ENCODE results near the gene NELFCD. TPM values are rescaled to one million over a fixed set of nuclear protein-coding genes. Genes with fewer than 3 reads are reported as not detected.

NELFCD gene
- polyA plus RNA-seq, 1 of the 3 experiments (the other 2 are of a cell fraction): 90.0 TPM

DNA sequence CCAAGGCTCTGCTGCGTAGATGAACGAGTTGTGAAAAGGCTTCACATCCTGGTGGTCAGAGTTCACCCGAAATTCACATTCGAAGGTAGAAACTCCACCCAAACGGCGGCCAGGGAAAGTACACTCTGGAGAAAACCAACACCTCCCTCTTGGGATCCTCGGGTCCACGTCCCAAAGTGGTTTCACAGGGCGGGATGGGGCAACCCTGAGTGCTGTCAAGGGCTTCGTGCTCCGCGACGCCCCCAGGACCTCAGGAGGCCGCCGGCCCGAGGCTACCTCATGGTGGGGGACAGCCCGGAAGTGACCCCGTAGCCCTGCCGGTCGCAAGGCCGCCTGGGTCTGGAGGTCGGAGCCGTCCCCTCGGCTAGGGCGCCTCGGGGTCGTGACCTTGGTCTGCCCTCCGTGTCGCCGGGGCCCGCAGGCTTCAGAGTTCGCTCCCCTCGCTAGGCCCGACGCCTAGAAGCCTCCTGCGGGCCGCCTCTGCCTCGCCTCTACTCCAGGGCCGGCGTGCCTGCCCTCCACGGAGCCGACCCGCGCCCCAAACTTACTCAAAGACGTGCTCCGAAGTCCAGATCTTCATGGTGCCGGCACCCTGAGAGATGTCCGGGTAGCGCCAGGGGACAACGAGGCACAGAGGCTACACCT is 61.2 kb downstream of the NELFCD start, which contains the start of gene PRELID3B:
PRELID3B (minus strand) TSS at position 636 of the 645 bp plus-strand sequence; CDS start at position 580, 56 bp downstream.
- H4K20me1 ChIP-seq (ENCODE audit: insufficient read depth): peaks cover 4% of the 10 kb centered on the region; the same call in 1 of the 2 replicates
- H2AFZ ChIP-seq (ENCODE audit: low read depth): peak within 1 kb of the TSS; percentile 97
- H3K27me3 ChIP-seq (ENCODE audit: insufficient read depth): no peaks in the 10 kb centered on the region
- peak; percentile 69 for DNase-seq
- H3K4me1 ChIP-seq (ENCODE audit: control insufficient read depth in 1 of 2, insufficient read depth in 2 of 2, low read depth in 1 of 2, low read length in 1 of 2): peaks cover 7 to 34% of the 10 kb centered on the region in 2 experiments; a peak in 3 of 4 replicates
- no peaks in the 10 kb centered on the region for H3K9me2 ChIP-seq
- ChIA-PET CTCF (interaction anchor here (0.9 to 3.5 kb wide), 2 partner anchors 21 to 181 kb away, joined by 3 to 20 read pairs; no protein-coding TSS in a partner anchor), POLR2A (interaction anchor here (1.0 to 2.1 kb wide), 2 partner anchors 10 to 180 kb away, joined by 3 to 10 read pairs; partner anchors contain the start of gene ATP5F1E)
- peak; percentile 40; the same call in 1 of the 2 replicates for TF ChIP-seq ELF1 (IDR thresholded peaks at IDR 0.05)
- no peak for TF ChIP-seq EZH2phosphoT487 (IDR thresholded peaks at IDR 0.05; ENCODE audit: borderline replicate concordance, low read depth)
- TF ChIP-seq RAD21 (IDR thresholded peaks at IDR 0.05; ENCODE audit: low read length): no peak
- no peak for TF ChIP-seq SMC3 (IDR thresholded peaks at IDR 0.05; ENCODE audit: low read depth, low read length)
- no peak for TF ChIP-seq TCF12 (IDR thresholded peaks at IDR 0.05)
- TF ChIP-seq FOXJ3 (CRISPR knock-in tag; IDR thresholded peaks at IDR 0.05): no peak
- TF ChIP-seq MXI1 (IDR thresholded peaks at IDR 0.05; ENCODE audit: low read depth, low read length): no peak
- TF ChIP-seq GATA2 (CRISPR knock-in tag; IDR thresholded peaks at IDR 0.05): no peak
- TF ChIP-seq CHD2 (IDR thresholded peaks at IDR 0.05; ENCODE audit: low read length, partially characterized antibody): no peak
- TF ChIP-seq MEF2A (IDR thresholded peaks at IDR 0.05; ENCODE audit: borderline replicate concordance, low read depth): no peak
- TF ChIP-seq, protein P1, sequence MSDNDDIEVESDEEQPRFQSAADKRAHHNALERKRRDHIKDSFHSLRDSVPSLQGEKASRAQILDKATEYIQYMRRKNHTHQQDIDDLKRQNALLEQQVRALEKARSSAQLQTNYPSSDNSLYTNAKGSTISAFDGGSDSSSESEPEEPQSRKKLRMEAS (IDR thresholded peaks at IDR 0.05; ENCODE audit: low read depth): peak; percentile 43
- no peak for TF ChIP-seq FOXM1 (IDR thresholded peaks at IDR 0.05; ENCODE audit: low read depth)
- TF ChIP-seq, protein P2, sequence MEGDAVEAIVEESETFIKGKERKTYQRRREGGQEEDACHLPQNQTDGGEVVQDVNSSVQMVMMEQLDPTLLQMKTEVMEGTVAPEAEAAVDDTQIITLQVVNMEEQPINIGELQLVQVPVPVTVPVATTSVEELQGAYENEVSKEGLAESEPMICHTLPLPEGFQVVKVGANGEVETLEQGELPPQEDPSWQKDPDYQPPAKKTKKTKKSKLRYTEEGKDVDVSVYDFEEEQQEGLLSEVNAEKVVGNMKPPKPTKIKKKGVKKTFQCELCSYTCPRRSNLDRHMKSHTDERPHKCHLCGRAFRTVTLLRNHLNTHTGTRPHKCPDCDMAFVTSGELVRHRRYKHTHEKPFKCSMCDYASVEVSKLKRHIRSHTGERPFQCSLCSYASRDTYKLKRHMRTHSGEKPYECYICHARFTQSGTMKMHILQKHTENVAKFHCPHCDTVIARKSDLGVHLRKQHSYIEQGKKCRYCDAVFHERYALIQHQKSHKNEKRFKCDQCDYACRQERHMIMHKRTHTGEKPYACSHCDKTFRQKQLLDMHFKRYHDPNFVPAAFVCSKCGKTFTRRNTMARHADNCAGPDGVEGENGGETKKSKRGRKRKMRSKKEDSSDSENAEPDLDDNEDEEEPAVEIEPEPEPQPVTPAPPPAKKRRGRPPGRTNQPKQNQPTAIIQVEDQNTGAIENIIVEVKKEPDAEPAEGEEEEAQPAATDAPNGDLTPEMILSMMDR (IDR thresholded peaks at IDR 0.05): peak; percentile 6; the same call in 1 of the 2 replicates
- TF ChIP-seq GABPA (IDR thresholded peaks at IDR 0.05; ENCODE audit: low read depth): 0 out of 2 replicates have a peak, but pooled peaks have one; percentile 25
- TF ChIP-seq, protein P3, sequence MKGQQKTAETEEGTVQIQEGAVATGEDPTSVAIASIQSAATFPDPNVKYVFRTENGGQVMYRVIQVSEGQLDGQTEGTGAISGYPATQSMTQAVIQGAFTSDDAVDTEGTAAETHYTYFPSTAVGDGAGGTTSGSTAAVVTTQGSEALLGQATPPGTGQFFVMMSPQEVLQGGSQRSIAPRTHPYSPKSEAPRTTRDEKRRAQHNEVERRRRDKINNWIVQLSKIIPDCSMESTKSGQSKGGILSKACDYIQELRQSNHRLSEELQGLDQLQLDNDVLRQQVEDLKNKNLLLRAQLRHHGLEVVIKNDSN (IDR thresholded peaks at IDR 0.05; ENCODE audit: borderline replicate concordance, low read depth): peak; percentile 34; the same call in 1 of the 2 replicates
- TF ChIP-seq POLR2AphosphoS5 (IDR thresholded peaks at IDR 0.05; ENCODE audit: low read depth, low read length): no peak
- no peak for TF ChIP-seq SIN3A (IDR thresholded peaks at IDR 0.05; ENCODE audit: borderline replicate concordance, low read depth, low read length)
- TF ChIP-seq, protein P4, sequence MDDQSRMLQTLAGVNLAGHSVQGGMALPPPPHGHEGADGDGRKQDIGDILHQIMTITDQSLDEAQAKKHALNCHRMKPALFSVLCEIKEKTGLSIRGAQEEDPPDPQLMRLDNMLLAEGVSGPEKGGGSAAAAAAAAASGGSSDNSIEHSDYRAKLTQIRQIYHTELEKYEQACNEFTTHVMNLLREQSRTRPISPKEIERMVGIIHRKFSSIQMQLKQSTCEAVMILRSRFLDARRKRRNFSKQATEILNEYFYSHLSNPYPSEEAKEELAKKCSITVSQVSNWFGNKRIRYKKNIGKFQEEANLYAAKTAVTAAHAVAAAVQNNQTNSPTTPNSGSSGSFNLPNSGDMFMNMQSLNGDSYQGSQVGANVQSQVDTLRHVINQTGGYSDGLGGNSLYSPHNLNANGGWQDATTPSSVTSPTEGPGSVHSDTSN (IDR thresholded peaks at IDR 0.05): no peak
- peak within 1 kb of the TSS; percentile 93 for H3K4me2 ChIP-seq
- H3K9me3 ChIP-seq: no peaks in the 10 kb centered on the region
- H3K79me2 ChIP-seq (ENCODE audit: insufficient read depth): peaks cover 53% of the 10 kb centered on the region
- H3K4me3 ChIP-seq (ENCODE audit: low read depth in 2 of 2, low read length in 1 of 2): peak within 1 kb of the TSS; percentile 75 to 89
- H3K27ac ChIP-seq (ENCODE audit: low read depth in 2 of 2, low read length in 1 of 2): peak within 1 kb of the TSS; percentile 48 to 89; a peak in 3 of 4 replicates
- H3F3A ChIP-seq (replicated peaks; ENCODE audit: insufficient read depth): peaks cover 7% of the 10 kb centered on the region
- peak within 1 kb of the TSS; percentile 59 for H3K9ac ChIP-seq
- WGBS (ENCODE audit: low lambda C conversion rate): 7% methylated on average over 6 of the region's 50 CpGs
- peaks cover 17 to 29% of the 10 kb centered on the region in 2 experiments for H3K36me3 ChIP-seq (replicated peaks in 1 of 2; ENCODE audit: control insufficient read depth in 1 of 2, insufficient read depth in 2 of 2, low read length in 1 of 2)

All from SK-N-SH (cell line).